ENCODE measurements around the gene BCL2.

DNA sequence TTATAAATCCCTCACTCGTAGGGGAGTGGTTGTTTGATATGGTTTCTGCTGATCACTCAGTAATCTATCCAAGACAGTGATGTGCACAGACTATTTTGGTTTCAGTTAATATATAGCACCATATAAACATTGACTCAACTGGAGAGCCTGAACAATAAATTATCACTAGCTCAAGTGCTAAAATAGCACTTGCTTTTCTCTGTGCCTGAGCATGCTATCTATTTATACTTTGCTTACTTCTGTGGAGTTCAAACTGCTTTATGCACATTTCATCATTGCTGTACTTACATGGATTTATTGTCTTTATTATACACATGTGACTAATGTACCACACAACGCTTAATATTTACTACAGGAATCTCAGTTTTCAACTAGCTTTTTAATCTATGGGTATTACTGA lies 133.6 kb downstream of the BCL2 start:
- TF ChIP-seq ZNF57 (CRISPR knock-in tag; IDR thresholded peaks at IDR 0.05) (no peak), CEBPB (tag; IDR thresholded peaks at IDR 0.05) (no peak), EZH2 (IDR thresholded peaks at IDR 0.05; ENCODE audit: borderline replicate concordance, low read depth, low read length) (no peak), HDAC1 (IDR thresholded peaks at IDR 0.05) (no peak), JUN (IDR thresholded peaks at IDR 0.05; ENCODE audit: borderline replicate concordance, low read depth, low read length) (no peak), JUN (CRISPR knock-in tag; IDR thresholded peaks at IDR 0.05; ENCODE audit: borderline replicate concordance) (no peak), XRCC4 (IDR thresholded peaks at IDR 0.05; ENCODE audit: extremely low read depth, insufficient read depth, insufficient read length) (no peak), YY1 (IDR thresholded peaks at IDR 0.05; ENCODE audit: borderline replicate concordance in 1 of 3, control insufficient read depth in 1 of 3, extremely low read depth in 1 of 3, insufficient read depth in 3 of 3, insufficient read length in 1 of 3, insufficient replicate concordance in 2 of 3, low read depth in 1 of 3, low read length in 2 of 3) (no peak), CHD4 (IDR thresholded peaks at IDR 0.05; ENCODE audit: insufficient read depth, insufficient replicate concordance, low read depth, low read length, poor library complexity, severe bottlenecking) (no peak), ZNF217 (CRISPR knock-in tag; IDR thresholded peaks at IDR 0.05) (no peak)

Data from K562 (cell line).